ENCODE measurements around the gene NECTIN1.

GRCh38 chr11:119663279-119663678 is 65.7 kb downstream of the NECTIN1 start:
- TF ChIP-seq CTCF (IDR thresholded peaks at IDR 0.05) (no peak), POLR2A (IDR thresholded peaks at IDR 0.05) (no peak), POLR2AphosphoS5 (IDR thresholded peaks at IDR 0.05) (no peak)
